ENCODE measurements around the gene BHLHE40. TPM values are rescaled to one million over a fixed set of nuclear protein-coding genes. Genes with fewer than 3 reads are reported as not detected.

BHLHE40 gene
- total and polyA plus RNA-seq, 2 of the 8 experiments (the other 6 are each of a cell fraction or from before 2014, with no cell fraction given) = 1.5 to 2.2 TPM

GRCh38 chr3:5026046-5026362 lies 46.8 kb downstream of the BHLHE40 start (continued):
- no peak for TF ChIP-seq NANOG (IDR thresholded peaks at IDR 0.05; ENCODE audit: insufficient read depth, low read depth, low read length, poor library complexity, severe bottlenecking)
- TF ChIP-seq TCF12 (IDR thresholded peaks at IDR 0.05; ENCODE audit: low read depth, low read length) = no peak
